CD4-positive, alpha-beta T cell treated with Interleukin-15 for 1 hour (primary cell): ENCODE measurements around the gene HFM1.

Source experiments
- DNase-seq: peaks from one replicate; pipeline ENCODE4 v3.0.0-alpha.2; 2020

Gene HFM1

DNA sequence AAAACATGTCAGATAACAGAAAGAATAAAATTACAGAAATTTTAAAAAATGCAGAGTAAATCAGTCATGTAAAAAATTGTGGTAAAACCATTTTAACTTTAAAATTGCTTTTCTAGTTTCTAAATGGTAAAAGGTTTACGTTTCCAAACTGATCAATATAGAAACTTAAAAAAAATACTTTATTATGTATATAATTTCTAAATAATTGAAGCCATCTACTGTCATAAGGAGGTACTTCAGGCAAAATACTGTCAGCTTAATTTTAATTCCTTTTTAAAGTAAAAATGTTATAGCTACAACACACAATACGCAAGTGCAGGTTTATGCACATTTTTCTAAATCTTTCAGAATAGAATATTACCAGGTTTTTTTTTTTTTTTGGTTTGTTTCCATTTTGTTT, 159.9 kb downstream of the HFM1 start:
- no peak for DNase-seq

DNA sequence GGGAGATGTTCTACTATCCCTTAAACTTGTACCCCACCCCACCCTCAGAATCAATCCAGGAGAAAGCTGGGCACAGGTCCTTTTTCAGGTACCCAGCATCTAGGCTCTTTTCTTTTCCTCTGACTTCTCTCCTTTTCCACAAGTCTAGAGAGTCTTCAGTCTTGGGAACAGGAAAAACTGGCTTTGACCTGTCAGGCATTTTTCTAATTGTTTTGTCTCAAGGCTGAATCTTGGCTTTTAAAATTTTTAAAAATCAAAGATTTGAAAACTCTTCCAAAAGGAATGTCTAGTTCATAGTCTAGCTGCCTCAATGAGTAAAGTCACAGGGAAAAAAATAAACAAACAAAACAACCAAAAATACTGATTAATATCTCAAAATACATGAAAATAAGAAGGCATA, 161.5 kb downstream of the HFM1 start:
- DNase-seq: no peak

DNA sequence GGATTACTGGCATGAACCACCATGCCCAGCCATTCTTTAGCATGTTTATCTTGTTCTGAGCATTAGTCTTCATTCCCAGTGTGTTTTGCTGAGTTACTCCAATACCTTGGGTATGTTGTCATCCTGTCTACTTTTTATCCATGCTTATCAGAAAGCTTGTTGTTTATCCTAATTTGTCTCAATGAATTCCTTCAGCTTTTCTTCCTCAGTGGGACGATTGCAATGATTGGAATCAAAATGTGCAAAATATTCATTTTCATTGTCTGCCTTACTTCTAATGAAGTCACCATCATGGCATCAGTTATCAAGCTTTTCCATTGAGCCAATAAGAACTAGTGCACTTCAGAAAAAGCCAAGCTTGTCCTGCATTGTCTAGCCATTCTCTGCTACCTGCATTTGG, 170.5 kb downstream of the HFM1 start:
- DNase-seq: no peak

DNA sequence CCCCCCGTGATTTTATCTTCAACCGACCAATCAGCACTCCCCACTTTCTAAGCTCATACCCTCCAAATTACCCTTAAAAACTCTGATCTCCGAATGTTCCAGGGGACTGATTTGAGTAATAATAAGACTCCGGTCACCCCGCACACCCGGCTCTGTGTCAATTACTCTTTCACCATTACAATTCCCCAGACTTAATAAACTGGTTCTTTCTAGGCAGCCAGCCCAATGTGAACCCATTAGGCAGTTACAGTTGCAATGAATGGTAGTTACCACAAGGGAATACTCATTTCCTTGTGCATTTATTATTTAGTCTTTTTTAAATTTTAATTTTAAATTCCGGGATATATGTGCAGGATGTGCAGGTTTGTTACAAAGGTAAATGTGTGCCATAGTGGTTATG, 177.9 kb downstream of the HFM1 start:
- no peak for DNase-seq

DNA sequence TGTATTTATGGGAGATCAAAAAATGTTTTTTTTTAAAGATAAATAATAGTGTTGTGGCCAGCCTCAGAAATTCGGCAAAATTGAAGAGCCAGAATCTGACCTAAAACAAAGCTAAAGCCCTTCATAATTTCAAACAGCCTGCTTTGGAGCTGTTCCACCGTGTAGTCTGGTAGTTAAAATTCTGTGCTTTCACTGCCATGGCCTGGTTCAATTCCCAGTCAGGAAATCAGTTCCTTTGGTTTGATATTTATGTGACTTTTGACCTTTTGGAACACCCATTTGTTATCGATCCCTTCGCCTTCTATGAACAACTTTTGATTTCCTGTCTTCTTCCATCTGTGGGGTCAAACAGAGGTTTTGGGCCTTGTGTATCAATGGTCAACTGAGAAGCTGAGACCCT, 179.8 kb downstream of the HFM1 start:
- DNase-seq: no peak

DNA sequence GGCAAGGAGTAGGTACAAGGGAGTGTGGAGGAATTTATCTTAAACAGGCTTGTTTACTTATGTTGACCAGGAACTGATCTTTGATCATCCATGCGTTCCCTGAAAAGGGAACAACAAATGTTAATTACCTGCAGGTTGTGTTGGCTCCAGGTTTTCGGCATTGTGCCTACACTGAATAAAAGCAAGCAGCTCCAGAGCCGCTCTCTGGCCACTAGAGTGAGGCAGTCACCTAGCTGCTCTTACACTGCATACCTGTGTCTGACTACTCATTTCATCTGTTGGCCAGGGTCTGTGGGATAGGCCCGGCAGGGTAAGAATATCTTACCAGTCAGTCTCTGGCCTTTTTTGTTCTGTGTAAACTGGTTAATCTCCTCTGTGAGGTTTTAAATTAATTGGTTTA, 183.6 kb downstream of the HFM1 start:
- no peak for DNase-seq

DNA sequence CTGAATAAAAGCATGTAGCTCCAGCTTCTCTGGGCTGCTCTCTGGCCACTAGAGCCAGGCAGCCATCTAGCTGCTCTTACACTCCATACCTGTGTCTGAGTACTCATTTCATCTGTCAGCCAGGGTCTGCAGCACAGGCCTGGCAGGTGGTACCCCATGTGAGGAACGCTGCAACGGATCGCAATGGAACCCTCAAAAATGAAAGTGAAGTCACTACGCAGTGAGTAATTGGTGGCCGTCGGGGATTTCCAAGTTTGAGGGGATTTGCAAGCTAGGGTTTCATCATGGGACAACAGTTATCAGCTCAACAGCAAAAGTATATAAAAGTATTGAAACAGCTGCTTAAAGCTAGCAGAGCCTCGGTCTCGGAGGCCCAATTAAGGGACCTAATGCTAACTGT, 186.7 kb downstream of the HFM1 start:
- DNase-seq: no peak
